H9 (cell line): ENCODE results near the gene C17orf58. TPM values are rescaled to one million over a fixed set of nuclear protein-coding genes. Genes with fewer than 3 reads are reported as not detected.

Experiments
- DNase-seq: peaks from one replicate; pipeline ENCODE4 v3.0.0-alpha.2; 2017
- H2AFZ ChIP-seq: one replicate; pipeline ENCODE4 v1.6.1; 2013; ENCODE audit warnings: mild to moderate bottlenecking, low read length, control low read depth, moderate library complexity
- H2AK5ac ChIP-seq: 2 replicates; pipeline ENCODE4 v1.6.1; 2013; ENCODE audit warnings: low read length, control low read depth, mixed read lengths; ENCODE audit not compliant: insufficient read length
- H2BK120ac ChIP-seq: one replicate; pipeline ENCODE4 v1.6.1; 2013; ENCODE audit warnings: low read depth, mild to moderate bottlenecking, low read length, control low read depth, inconsistent platforms; ENCODE audit not compliant: poor library complexity, severe bottlenecking
- H2BK12ac ChIP-seq: 2 replicates; pipeline ENCODE4 v1.6.1; 2013; ENCODE audit warnings: low read length, control low read depth, mixed read lengths, low read depth; ENCODE audit not compliant: insufficient read length
- H2BK15ac ChIP-seq: 2 replicates; pipeline ENCODE4 v1.6.1; 2013; ENCODE audit warnings: low read depth, low read length, control low read depth
- H2BK20ac ChIP-seq: one replicate; pipeline ENCODE4 v1.6.1; 2013; ENCODE audit warnings: low read depth, mild to moderate bottlenecking, low read length, control low read depth, inconsistent platforms; ENCODE audit not compliant: poor library complexity, severe bottlenecking
- H2BK5ac ChIP-seq: 2 replicates; pipeline ENCODE4 v1.6.1; 2013; ENCODE audit warnings: low read length, control low read depth, mixed read lengths; ENCODE audit not compliant: insufficient read length
- H3K14ac ChIP-seq: 2 replicates; pipeline ENCODE4 v1.6.1; 2013; ENCODE audit warnings: low read length, control low read depth; ENCODE audit not compliant: insufficient read depth
- H3K18ac ChIP-seq: 2 replicates; pipeline ENCODE4 v1.6.1; 2013; ENCODE audit warnings: low read depth, mild to moderate bottlenecking, mixed read lengths, low read length, control low read depth; ENCODE audit not compliant: insufficient read length
- H3K23ac ChIP-seq: 2 replicates; pipeline ENCODE4 v1.6.1; 2013; ENCODE audit warnings: low read length, control low read depth, mixed read lengths, low read depth; ENCODE audit not compliant: insufficient read length
- H3K23me2 ChIP-seq: 2 replicates; pipeline ENCODE4 v1.6.1; 2013; ENCODE audit warnings: low read depth, mild to moderate bottlenecking, mixed read lengths, low read length, control low read depth; ENCODE audit not compliant: insufficient read length, poor library complexity, severe bottlenecking
- H3K27ac ChIP-seq: 2 replicates; pipeline ENCODE4 v1.5.1; 2013; ENCODE audit warnings: low read length, control low read depth, mixed read lengths, low read depth; ENCODE audit not compliant: insufficient read length
- H3K27me3 ChIP-seq: 2 replicates; pipeline ENCODE4 v1.6.1; 2013; ENCODE audit warnings: low read length, control low read depth, inconsistent platforms; ENCODE audit not compliant: insufficient read depth
- H3K4ac ChIP-seq: 2 replicates; pipeline ENCODE4 v1.6.1; 2013; ENCODE audit warnings: low read depth, mild to moderate bottlenecking, control low read depth, inconsistent platforms, low read length, moderate library complexity
- H3K4me1 ChIP-seq: 2 replicates; pipeline ENCODE4 v1.6.1; 2013; ENCODE audit warnings: low read length, control low read depth, inconsistent platforms; ENCODE audit not compliant: insufficient read depth
- H3K4me2 ChIP-seq: 2 replicates; pipeline ENCODE4 v1.6.1; 2013; ENCODE audit warnings: low read length, control low read depth, mixed read lengths; ENCODE audit not compliant: insufficient read length, insufficient read depth
- H3K56ac ChIP-seq: 2 replicates; pipeline ENCODE4 v1.6.1; 2013; ENCODE audit warnings: low read depth, mild to moderate bottlenecking, mixed read lengths, low read length, control low read depth; ENCODE audit not compliant: insufficient read length
- H3K79me1 ChIP-seq: 2 replicates; pipeline ENCODE4 v1.6.1; 2013; ENCODE audit warnings: low read depth, mild to moderate bottlenecking, moderate library complexity, low read length, control low read depth, inconsistent platforms; ENCODE audit not compliant: insufficient read depth, poor library complexity, severe bottlenecking
- H3K79me2 ChIP-seq: 2 replicates; pipeline ENCODE4 v1.6.1; 2013; ENCODE audit warnings: low read length, control low read depth, inconsistent platforms; ENCODE audit not compliant: insufficient read depth
- H3K9ac ChIP-seq: 2 replicates; pipeline ENCODE4 v1.6.1; 2013; ENCODE audit warnings: low read length, control low read depth, mixed read lengths; ENCODE audit not compliant: insufficient read length; ENCODE audit errors: extremely low read depth
- H3K9me3 ChIP-seq: one replicate; pipeline ENCODE4 v1.6.1; 2013; ENCODE audit warnings: low read depth, low read length, inconsistent platforms; ENCODE audit not compliant: control insufficient read depth
- H3T11ph ChIP-seq: one replicate; pipeline ENCODE4 v1.6.1; 2013; ENCODE audit warnings: mild to moderate bottlenecking, low read length, control low read depth, inconsistent platforms
- H4K20me1 ChIP-seq: one replicate; pipeline ENCODE4 v1.6.1; 2013; ENCODE audit not compliant: control insufficient read depth, insufficient read length, insufficient read depth
- H4K5ac ChIP-seq: 2 replicates; pipeline ENCODE4 v1.6.1; 2013; ENCODE audit warnings: low read depth, mild to moderate bottlenecking, mixed read lengths, low read length, control low read depth; ENCODE audit not compliant: insufficient read length
- H4K8ac ChIP-seq: replicated peaks from 2 replicates; pipeline ENCODE4 v1.6.1; 2013; ENCODE audit warnings: low read length, control low read depth, mixed read lengths, low read depth; ENCODE audit not compliant: insufficient read length
- H4K91ac ChIP-seq: 2 replicates; pipeline ENCODE4 v1.6.1; 2013; ENCODE audit warnings: low read depth, mild to moderate bottlenecking, moderate library complexity, mixed read lengths, low read length, control low read depth; ENCODE audit not compliant: insufficient read length
- H3K27ac Mint-ChIP-seq, 3 experiments: 2 replicates in 2 of 3; 3 replicates in 1 of 3; pipeline ENCODE4 v1.8.0; 2020 to 2021; ENCODE audit warnings: mixed read lengths in 3 of 3, mild to moderate bottlenecking in 1 of 3, moderate library complexity in 1 of 3
- H3K27me3 Mint-ChIP-seq: 2 replicates; pipeline ENCODE4 v1.8.0; 2021; ENCODE audit warnings: low read depth, mild to moderate bottlenecking, moderate library complexity, mixed read lengths
- H3K36me3 Mint-ChIP-seq, 3 experiments: 2 replicates in 2 of 3; 3 replicates in 1 of 3; pipeline ENCODE4 v1.8.0; 2020 to 2021; ENCODE audit warnings: low read depth in 3 of 3, mixed read lengths in 3 of 3; ENCODE audit not compliant: insufficient read depth in 1 of 3
- H3K4me1 Mint-ChIP-seq, 2 experiments: 2 replicates each; pipeline ENCODE4 v1.8.0; 2020; ENCODE audit warnings: mixed read lengths in 2 of 2
- H3K4me3 Mint-ChIP-seq, 2 experiments: 2 replicates in 1 of 2; 3 replicates in 1 of 2; pipeline ENCODE4 v1.8.0; 2020 to 2021; ENCODE audit warnings: mild to moderate bottlenecking in 2 of 2, mixed read lengths in 2 of 2, moderate library complexity in 1 of 2
- H3K9me3 Mint-ChIP-seq, 2 experiments: 2 replicates in 1 of 2; 3 replicates in 1 of 2; pipeline ENCODE4 v1.8.0; 2020; ENCODE audit warnings: mild to moderate bottlenecking in 2 of 2, mixed read lengths in 2 of 2, moderate library complexity in 1 of 2
- CTCF ChIP-seq: fragments of 200-600 bp; sonication (generic); conservative IDR thresholded peaks from 3 replicates; pipeline ENCODE4 v1.8.0; 2021; ENCODE audit warnings: antibody characterized with exemption, mild to moderate bottlenecking
- WGBS: extraction: QIAGEN DNeasy Blood & Tissue Kit; methylation state at CpG from one replicate; pipeline ENCODE4 v1.1.7; 2013; ENCODE audit warnings: missing lambda C conversion rate, low lambda C conversion rate, mixed read lengths; ENCODE audit not compliant: insufficient read length; ENCODE audit errors: extremely low coverage; 5-methylcytosine and 5-hydroxymethylcytosine counted together
- total RNA-seq: library from RNA; stranded (reverse); gene quantifications from 2 replicates; pipeline ENCODE4 v1.2.1, GENCODE V29; 2021

C17orf58 gene
- total RNA-seq, 1 experiment from 2014 or later: 12.3 TPM

- no peak overlapping the region for H2AK5ac ChIP-seq
- no peak overlapping the region for H2BK5ac ChIP-seq
- H2BK20ac ChIP-seq: no peak overlapping the region
- Mint-ChIP-seq H3K9me3 (peaks cover 0 to 3% of the 10 kb centered on the region in 2 experiments; a peak in 1 of 5 replicates), H3K27ac (peak overlapping the region in 1 of 3 experiments; percentile 99; a peak in 1 of 7 replicates), H3K36me3 (peaks cover 37 to 43% (median 40%) of the 10 kb centered on the region in 3 experiments), H3K4me3 (peak overlapping the region; percentile 97 to 99), H3K27me3 (no peaks in the 10 kb centered on the region), H3K4me1 (peaks cover 31 to 42% of the 10 kb centered on the region in 2 experiments)
- H3K4me2 ChIP-seq: no peak overlapping the region
- no peak overlapping the region for H3K14ac ChIP-seq
- no peak overlapping the region for H4K5ac ChIP-seq
- no CpG with 5 or more reads among the region's 27 CpGs for WGBS
- H3K4me1 ChIP-seq: no peaks in the 10 kb centered on the region
- H2AFZ ChIP-seq: no peak overlapping the region
- no peak for TF ChIP-seq CTCF
- H3K79me2 ChIP-seq: peaks cover 18% of the 10 kb centered on the region
- no peaks in the 10 kb centered on the region for H3K27me3 ChIP-seq
- H3K23me2 ChIP-seq: no peaks in the 10 kb centered on the region
- no peaks in the 10 kb centered on the region for H3K9me3 ChIP-seq
- H3T11ph ChIP-seq: no peak overlapping the region
- no peak overlapping the region for H4K8ac ChIP-seq
- no peak overlapping the region for H3K18ac ChIP-seq
- no peak overlapping the region for H3K56ac ChIP-seq
- H3K9ac ChIP-seq: no peak overlapping the region
- no peak overlapping the region for H2BK15ac ChIP-seq
- no peaks in the 10 kb centered on the region for H3K79me1 ChIP-seq
- no peaks in the 10 kb centered on the region for H4K20me1 ChIP-seq
- no peak overlapping the region for H4K91ac ChIP-seq
- H3K4ac ChIP-seq: no peak overlapping the region
- H2BK12ac ChIP-seq: no peak overlapping the region
- no peak overlapping the region for H3K23ac ChIP-seq
- H3K27ac ChIP-seq: no peak overlapping the region
- no peak overlapping the region for H2BK120ac ChIP-seq
- peak; percentile 98 for DNase-seq
Observed at GRCh38 chr17:68035131-68035522, 38.9 kb upstream of the C17orf58 start.
